Thyroid gland (tissue), 4 donors: ENCODE results near the gene SLC48A1.

ENCODE experiments used
- CTCF ChIP-seq, 6 experiments: fragments of 200-600 bp in 3 of 6; fragments of 450-650 bp in 3 of 6; sonication (generic) in 3 of 6; IDR thresholded peaks; one replicate each; pipeline ENCODE4 v1.5.1; 2016 to 2019; ENCODE audit warnings: antibody characterized with exemption in 6 of 6, mild to moderate bottlenecking in 2 of 6, inconsistent platforms in 1 of 6, moderate library complexity in 1 of 6
- POLR2A ChIP-seq, 2 donors: fragments of 450-650 bp; IDR thresholded peaks; one replicate each; pipeline ENCODE4 v1.6.1; 2017; ENCODE audit warnings: antibody characterized with exemption in 2 of 2, mild to moderate bottlenecking in 2 of 2, moderate library complexity in 1 of 2

DNA sequence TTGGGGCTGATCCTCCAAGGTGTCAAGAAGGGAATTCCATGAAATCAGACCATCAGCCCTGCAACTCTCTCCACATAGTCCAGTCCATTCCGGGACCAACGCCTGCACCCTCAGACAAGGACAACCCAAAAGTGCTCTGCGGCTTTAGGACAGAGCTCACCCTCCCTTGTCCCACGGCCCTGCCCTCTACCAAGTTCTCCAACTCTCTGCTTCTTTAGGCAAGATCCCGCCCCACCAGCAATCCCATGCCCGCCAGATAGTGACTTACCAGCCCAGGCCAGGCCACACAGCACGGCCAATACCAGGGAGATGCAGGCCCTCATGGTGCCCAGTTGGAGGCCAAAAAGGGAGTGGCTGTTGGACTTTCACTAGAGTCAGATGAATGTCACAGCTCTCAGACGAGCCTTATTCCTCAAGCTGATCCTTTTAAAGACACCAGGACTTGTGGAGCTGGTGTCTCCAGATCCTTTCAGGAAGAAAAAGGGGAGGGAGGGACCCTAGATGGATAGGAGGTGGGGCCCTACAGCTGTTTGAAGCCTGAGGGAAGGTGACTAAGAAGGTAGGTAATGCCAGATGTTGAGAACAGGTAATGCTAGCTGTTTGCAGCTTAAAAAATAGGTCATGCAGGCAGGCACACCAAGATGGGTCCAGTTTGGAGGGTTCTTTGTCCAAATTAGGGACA is 47.8 kb upstream of the SLC48A1 start, which contains the start of gene ENDOU:
- TF ChIP-seq CTCF (IDR thresholded peaks at IDR 0.05) (no peak), POLR2A (IDR thresholded peaks at IDR 0.05) (no peak)
